CD4-positive, alpha-beta T cell treated with Interleukin-6 at 100 ng/mL for 8 hours (primary cell): ENCODE results near the gene ZNF879.

Source experiments
- DNase-seq: peaks from one replicate; pipeline ENCODE4 v3.0.0-alpha.2; 2020; ENCODE audit warnings: mixed read lengths, low spot score

The ZNF879 gene

DNA sequence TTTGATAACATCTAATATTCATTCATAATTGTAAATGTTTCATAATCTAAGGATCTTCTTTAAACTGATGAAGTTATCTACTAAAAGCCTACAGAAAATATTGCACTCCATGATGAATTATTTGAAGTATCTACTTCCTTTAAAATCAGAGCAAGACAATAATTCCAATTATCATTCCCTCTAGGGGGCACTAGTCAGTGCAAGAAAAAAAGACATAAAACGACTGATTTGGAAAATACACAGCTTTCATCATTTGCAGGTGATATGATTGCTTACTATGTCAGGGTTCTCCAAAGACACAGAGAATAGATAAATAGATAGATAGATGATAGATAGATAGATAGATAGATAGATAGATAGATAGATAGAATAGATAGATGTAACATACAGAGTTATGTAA lies 14.9 kb upstream of the ZNF879 start:
- DNase-seq: no peak

DNA sequence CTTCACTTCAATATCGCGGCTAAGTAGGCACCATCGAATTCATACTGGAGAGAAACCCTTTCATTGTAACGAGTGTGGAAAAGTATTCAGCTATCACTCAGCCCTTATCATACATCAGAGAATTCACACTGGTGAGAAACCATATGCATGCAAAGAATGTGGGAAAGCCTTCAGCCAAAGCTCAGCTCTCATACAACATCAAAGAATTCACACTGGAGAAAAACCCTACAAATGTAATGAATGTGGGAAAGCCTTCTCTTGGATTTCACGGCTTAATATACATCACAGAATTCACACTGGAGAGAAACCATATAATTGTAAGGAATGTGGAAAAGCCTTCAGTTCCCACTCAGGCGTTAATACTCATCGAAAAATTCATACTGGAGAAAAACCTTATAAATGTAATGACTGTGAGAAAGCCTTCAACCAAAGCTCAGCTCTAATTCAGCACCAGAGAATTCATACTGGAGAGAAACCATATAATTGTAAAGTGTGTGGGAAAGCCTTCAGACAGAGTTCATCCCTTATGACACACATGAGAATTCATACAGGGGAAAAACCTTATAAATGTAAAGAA lies 9.5 kb downstream of the ZNF879 start:
- no peak for DNase-seq

DNA sequence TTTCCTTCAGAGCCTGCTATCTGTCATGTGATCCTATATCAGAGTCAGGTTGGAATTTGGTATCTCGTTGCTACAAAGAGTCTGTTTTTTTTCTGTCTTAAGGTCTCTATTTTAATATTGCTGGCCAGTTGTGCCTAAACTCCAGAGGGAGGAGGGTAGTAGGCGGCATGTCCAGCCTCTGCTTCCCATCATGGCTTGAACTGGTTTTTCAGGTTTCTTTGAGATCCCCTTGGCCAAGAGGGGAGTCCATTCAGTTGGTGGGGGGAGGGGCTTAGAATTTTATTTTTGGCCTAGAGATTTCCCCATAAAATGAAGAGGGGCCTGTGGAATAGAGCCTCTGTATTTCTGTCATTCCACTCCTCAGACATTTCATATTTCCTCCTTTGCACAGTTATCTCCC lies 21.2 kb downstream of the ZNF879 start:
- no peak for DNase-seq

DNA sequence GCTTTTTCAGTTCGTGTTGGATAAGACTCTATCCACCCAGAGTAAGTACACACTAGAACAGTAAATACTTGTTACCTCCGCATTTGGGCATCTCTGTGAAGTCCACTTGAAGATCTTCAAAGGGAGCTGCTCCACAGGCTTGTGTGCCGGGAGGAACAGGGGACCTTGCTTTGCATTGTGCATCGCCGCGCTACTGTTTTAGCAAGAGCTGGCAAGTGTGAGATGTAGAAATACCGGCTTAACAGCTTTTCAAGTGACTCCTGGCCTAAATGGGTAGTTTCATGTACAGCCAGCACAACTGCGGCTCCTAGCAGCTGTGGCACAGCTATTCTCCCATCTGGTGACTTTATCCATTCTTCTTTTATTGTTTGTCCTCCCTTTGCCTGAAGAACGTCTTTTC lies 28.2 kb downstream of the ZNF879 start:
- DNase-seq: no peak

DNA sequence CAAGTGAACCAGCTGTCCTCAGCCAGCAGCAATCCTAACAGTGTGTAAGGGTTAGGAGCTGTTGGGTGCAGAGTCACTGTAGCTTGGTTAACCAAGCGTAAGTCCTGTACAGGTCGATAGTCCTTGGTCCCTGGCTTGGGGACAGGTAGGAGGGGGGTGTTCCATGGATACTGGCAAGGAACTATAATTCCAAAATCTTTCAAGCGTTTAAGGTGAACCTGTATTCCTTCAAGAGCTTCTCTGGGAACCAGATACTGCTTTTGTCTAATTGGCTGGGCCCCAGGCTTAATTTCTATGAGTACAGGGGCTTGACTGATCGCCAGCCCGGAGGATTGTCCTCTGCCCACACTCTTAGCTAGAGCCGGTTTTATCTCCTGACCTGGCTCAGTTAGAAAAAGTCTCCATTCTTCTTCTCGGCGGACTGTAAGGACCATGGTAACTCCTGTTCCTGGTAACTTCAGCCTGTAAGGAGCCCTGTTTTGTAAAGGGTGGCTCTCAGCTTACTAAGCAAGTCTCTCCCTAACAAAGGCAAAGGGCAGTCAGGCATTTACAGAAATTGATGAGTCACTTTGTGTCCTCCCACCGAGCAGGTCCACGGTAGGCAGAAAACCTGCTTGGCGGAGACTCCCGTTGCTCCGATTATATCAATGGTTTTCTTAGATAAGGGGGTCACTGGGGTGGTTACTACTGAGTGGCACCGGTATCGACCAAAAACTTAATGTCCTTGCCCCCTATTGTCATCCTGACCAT lies 30.6 kb downstream of the ZNF879 start:
- DNase-seq: no peak

DNA sequence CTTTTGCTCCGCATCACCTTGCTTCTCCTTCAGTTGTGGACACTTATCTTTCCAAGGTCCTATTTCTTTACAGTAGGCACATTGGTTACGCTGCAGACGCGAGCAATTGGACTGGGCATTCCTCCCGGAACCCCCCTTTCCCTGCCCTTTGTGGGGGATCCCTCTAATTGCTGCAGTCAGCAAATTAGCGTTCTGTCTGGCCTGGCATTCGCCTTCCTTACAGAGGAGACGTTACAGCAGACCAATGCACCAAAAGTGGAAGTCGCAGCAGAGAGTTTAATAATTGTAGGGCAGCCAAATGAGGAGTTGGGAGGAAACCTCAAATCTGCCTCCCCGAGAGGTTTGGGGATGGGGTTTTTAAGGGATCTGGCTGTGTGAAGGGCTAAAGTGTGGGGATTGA lies 31.3 kb downstream of the ZNF879 start:
- no peak for DNase-seq

DNA sequence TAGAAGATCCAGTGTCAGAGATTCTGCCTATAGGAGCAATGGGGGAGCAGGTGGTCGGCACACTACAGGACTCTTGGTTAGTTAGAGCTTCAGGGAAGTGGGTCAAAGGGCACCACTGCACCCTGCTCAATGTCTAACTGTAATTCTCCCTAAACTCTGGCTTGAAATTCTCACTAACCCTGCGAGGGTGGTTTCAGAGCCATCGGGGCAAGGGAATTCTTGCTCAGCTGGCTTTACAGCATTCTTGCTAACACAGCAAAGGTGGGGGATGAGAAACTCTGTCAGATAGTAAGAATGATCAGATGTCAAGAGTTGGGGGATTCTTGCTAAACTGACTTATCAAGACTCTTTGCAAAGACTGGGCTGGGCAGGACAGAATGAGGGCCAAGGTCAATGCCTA lies 31.8 kb downstream of the ZNF879 start:
- no peak for DNase-seq

DNA sequence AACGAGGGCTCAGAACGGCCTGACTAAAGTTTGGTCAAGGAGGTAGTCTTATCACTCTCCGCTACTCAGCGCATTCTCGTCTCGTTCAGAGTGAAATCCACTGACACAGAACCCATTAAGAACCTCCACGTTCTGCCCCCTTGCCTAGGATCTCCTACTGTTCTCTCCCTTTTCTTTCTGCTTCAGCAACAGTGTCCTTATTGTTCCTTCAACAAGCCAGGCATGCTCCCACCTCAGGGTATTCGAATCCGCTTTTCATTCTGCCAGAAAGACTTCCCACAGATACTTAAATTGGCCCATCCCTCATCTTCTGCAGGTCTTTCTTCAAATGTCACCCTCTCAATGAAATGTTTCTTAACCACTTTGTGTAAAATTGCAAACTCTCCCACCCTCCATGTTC lies 32.2 kb downstream of the ZNF879 start:
- DNase-seq: no peak

DNA sequence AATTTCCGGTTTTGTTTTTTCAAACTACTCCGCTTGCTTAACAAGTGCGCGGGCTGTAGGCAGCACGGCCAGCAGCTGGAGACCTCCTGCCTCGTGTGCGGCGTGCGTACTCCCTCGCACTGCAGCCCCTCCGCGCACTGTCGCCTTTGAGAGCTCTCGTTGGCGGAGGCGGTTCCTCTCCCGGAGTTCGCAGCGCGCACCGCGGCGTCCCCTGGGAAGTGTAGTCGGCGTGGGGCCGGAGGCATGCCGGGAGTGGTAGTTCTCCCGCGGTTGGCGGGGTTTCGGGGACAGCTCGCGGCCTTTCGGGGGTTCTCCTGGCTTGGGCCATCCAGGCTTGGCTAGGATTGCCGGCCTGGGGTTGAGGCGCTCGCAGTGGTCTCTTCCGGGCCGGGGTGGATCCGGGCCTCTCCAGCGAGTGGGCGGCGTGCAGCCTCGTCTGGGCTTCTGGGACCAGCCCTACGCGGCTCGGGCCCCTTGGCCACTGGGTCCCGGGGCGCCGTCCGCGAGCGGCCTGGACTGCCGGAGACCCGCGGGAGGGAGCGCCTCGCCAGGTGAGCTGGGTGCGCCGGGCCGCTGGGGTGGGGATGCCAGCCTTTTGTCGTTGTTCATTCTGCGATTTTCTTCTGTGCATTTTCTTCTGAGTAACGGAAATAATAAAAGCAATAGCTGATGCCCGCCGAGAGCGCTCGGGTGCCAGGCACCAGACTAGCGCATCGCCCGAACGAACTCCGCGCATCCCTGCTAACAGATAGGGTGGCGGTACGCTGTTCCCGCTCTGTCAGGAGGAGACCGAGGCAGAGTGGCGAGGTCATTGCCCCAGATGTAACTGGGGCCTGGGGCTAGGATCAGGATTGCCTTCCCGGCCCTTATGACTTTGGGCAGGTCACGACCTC lies 36.8 kb downstream of the ZNF879 start, which contains the start of gene ZNF354C:
Gene ZNF354C, plus strand, starts transcription at position 258 of the 893 bp plus-strand sequence. CDS start 1,696 bp downstream, outside the sequence.
- DNase-seq: peak; percentile 84

DNA sequence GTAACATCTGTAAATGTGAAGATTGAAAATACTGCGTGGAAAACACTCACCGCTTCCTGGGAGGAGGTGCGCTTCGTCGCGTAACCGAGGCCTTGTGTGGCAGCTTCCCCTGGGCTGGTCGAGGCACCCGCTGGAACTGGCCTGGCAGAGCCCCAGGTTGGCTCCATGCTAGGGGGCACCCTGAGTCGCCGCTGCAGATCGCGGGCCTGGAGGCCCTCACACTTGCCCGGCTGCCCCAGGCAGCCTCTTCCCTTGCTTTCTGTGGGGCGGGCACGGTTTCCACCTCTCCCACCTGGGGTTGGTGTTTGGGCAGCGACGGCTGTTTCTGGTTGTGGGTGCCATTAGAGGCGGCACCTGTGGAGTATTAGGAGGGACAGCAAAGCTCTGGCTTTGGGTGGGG lies 37.4 kb downstream of the ZNF879 start:
- DNase-seq: no peak

DNA sequence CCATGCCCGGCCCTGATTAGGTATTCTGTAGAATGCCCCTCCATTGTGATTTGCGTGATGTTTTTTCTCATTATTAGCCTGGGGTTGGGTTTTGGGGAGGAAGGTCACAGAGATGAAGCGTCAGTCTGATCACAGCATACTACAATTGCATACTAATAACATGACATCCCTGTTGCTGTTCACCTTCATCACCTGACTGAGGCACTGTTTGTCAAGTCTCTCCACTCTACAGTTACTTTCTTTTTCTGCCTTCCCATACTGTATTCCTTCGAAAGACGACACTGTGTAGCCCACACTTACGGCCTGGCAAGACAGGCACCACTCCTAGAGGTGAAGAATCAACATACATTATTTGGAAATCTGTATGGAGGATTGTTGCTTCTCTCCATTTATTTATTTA lies 42.1 kb downstream of the ZNF879 start:
- DNase-seq: no peak

DNA sequence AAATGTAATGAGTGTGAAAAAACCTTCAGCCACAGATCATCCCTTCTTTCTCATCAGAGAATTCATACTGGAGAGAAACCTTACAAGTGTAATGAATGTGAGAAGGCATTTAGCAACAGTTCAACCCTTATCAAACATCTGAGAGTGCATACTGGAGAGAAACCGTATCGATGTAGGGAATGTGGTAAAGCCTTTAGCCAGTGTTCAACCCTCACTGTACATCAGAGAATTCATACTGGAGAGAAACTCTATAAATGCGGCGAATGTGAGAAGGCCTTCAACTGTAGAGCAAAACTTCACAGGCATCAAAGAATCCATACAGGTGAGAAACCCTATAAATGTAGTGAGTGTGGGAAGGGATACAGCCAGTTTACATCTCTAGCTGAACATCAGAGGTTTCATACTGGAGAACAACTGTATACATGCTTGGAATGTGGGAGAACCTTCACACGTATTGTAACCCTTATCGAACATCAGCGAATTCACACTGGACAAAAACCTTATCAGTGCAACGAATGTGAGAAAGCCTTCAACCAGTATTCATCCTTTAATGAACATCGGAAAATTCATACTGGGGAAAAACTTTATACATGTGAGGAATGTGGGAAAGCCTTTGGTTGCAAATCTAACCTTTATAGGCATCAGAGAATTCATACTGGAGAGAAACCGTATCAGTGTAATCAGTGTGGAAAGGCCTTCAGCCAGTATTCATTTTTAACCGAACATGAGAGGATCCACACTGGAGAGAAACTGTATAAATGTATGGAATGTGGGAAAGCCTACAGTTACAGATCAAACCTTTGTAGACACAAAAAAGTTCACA lies 55.8 kb downstream of the ZNF879 start:
- no peak for DNase-seq

DNA sequence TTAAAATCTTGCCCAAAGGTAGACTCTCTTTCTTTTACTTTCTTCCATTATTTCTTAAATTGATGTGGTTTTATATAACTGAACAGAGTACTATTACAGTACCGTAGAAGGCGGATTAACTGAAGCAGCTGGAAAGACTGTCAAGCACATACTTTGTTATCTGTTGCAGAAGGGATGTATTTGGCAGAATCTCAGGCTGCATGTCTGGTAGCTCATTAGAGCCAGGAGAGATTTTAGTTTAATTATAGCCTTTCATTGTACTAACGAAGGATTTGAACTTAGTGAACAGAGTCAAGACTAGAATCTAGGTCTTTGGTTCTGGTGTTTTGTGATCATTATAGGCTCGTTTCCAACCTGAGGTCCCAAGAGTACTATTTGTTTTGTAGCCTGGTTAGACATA lies 57.1 kb downstream of the ZNF879 start:
- no peak for DNase-seq
